RWPE1 (cell line): Measurements from ENCODE around the gene FOXP1.

Experiments
- CTCF ChIA-PET: fragments of 350-600 bp; sonication (Branson Sonifier 250); formaldehyde crosslinking; extraction: SDS; loops from one replicate; lab custom pipeline; 2021; lab: Yijun Ruan, JAX
- POLR2A ChIA-PET: fragments of 400-600 bp; formaldehyde crosslinking; extraction: SDS; loops from one replicate; lab custom pipeline; 2020; ENCODE audit warnings: antibody characterized with exemption; ENCODE audit not compliant: low non-redundant PET; lab: Yijun Ruan, JAX
- DNase-seq: peaks from one replicate; pipeline ENCODE4 v3.0.0; 2012; ENCODE audit warnings: low spot score
- H3K27ac ChIP-seq: fragments of 450-650 bp; 2 replicates; pipeline ENCODE4 v1.5.1; 2017
- CTCF ChIP-seq: fragments of 450-650 bp; conservative IDR thresholded peaks from 2 replicates; pipeline ENCODE4 v1.5.1; 2017; ENCODE audit warnings: low read depth, mild to moderate bottlenecking

Gene FOXP1

GRCh38 chr3:71144525-71145253 is 438.8 kb downstream of the FOXP1 start:
- CTCF ChIA-PET: interaction anchor here (0.7 kb wide), 1 partner anchor 9 kb away, joined by 3 read pairs; no protein-coding TSS in a partner anchor
- H3K27ac ChIP-seq: no peak overlapping the region

GRCh38 chr3:71143493-71143892 is 440.0 kb downstream of the FOXP1 start:
- no peak for TF ChIP-seq CTCF
- POLR2A ChIA-PET: no interaction called here
- H3K27ac ChIP-seq: no peak overlapping the region
- no peak for DNase-seq
- CTCF ChIA-PET: no interaction called here

More at GRCh38 chr3:71144525-71145253, 438.8 kb downstream of the FOXP1 start:
- POLR2A ChIA-PET: no interaction called here
- DNase-seq: no peak
- TF ChIP-seq CTCF: no peak

GRCh38 chr3:71142441-71143161 is 440.9 kb downstream of the FOXP1 start:
- H3K27ac ChIP-seq: no peak overlapping the region
- DNase-seq: no peak
- no peak for TF ChIP-seq CTCF
- POLR2A ChIA-PET: no interaction called here
- CTCF ChIA-PET: no interaction called here

- no peak for DNase-seq
- no peak overlapping the region for H3K27ac ChIP-seq
- ChIA-PET CTCF (no interaction called here), POLR2A (no interaction called here)
- no peak for TF ChIP-seq CTCF
Observed at GRCh38 chr3:71140477-71140876, 443.1 kb downstream of the FOXP1 start.

GRCh38 chr3:71139496-71139895 is 444.0 kb downstream of the FOXP1 start:
- H3K27ac ChIP-seq: no peak overlapping the region
- no peak for DNase-seq
- ChIA-PET CTCF (no interaction called here), POLR2A (no interaction called here)
- TF ChIP-seq CTCF: no peak

GRCh38 chr3:71138410-71138809 is 445.1 kb downstream of the FOXP1 start:
- H3K27ac ChIP-seq: no peak overlapping the region
- DNase-seq: no peak
- ChIA-PET POLR2A (no interaction called here), CTCF (no interaction called here)
- no peak for TF ChIP-seq CTCF
